ENCODE results near the gene KRT74.
A peak's percentile ranks its signal among the peaks of the same experiment; 100 is the strongest.
"Not testable (repeated sequence)": the region's sequence is repeated elsewhere in the genome, so short reads cannot be mapped to it uniquely, and the experiment has no call there.

The KRT74 gene

DNA sequence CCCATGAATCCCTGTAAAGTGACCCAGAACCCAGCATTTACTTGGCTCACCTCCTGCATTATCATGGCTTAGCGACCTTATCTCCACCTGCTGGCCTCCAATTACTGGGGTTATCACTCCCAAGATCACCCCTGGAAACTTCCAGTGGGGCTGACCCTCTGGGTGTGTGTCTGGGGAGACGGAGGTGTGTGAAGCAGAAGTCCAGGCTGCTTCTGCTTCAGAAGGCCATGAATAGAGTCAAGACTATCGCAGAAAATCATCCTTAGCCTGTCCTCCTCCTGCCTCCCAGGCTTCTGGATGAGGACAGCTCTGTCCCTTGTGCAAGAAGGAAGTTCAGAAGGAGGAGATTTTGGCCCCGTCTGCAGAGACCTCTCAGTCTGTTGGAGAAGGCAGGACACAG lies 28.0 kb upstream of the KRT74 start:
- no peak for DNase-seq

DNA sequence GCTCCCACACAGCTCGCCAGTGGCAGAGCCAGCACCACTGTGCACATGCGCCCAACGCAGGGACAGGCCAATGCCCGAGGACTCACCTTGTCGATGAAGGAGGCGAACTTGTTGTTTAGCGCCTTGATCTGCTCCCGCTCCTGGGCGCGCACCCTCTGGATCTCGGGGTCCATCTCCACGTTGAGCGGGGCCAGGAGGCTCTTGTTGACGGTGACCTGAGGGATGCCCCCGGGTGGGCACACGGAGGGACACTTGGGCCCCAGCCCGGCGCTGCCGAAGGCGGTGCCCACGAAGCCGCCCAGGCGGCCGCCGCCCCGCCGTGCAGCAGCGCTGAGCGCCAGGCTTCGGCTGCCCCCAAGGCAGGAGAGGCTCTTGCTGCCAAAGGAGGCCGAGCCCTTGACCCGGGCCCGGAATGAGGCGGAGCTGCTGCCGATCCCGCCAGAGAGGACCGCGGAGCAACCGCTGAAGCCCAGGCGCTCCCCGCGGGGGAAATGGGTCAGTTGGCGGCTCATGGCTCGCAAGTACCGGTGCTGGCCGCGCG lies 27.4 kb upstream of the KRT74 start, which contains the start of gene KRT72:
Gene KRT72 (minus strand): TSS at position 523 of the 541 bp plus-strand sequence. CDS start 11 bp downstream, at position 512.
- DNase-seq: peak; percentile 47

DNA sequence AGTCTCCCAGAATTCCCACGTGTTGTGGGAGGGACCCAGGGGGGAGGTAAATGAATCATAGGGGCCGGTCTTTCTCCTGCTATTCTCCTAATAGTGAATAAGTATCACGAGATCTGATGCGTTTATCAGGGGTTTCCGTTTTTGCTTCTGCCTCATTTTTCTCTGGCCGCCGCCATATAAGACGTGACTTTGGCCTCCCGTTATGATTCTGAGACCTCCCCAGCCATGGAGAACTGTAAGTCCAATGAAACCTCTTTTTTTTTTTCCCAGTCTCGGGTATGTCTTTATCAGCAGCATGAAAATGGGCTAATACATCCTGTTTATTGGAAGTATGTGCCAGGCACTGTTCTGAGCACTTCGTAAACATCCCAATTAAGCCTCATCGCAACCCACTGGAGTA lies 26.8 kb upstream of the KRT74 start:
- DNase-seq: no peak

DNA sequence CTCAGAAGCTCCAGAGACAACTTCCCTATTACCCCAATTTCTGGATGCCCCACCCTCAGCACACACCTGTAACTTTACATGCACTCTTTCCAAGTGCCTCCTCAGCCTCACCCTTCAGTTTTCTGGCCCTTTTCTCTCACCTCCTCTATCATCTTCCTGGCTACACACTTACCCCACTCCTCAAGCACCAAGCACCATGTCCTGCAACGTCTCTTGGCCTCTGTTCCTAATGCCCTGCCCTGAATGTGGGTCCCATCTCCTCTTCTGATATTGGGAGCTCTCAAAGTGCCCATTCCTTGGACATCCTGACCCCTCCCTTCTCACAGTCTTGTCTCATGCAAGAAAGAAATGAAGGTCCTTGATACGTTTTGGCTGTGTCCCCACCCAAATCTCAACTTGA lies 26.4 kb upstream of the KRT74 start:
- no peak for DNase-seq

DNA sequence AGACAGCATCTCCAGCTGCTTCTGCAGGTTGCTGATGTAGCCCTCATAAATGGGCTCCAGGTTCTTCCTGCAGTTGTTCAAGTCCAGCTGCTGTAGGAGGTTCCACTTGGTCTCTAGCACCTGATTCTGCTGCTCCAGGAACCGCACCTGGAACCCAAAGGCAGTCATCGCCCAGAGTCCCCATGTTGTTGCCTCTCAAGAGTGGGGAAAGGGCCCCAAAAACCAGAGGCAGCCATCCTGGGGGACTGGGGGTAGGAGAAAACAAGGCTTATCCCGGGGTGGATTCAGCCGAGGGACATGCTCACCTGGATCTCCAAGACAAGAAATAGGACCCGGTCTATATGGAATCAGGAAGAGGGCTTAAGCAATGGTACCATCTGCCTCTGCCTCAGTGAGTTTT lies 25.3 kb upstream of the KRT74 start:
- DNase-seq: no peak

DNA sequence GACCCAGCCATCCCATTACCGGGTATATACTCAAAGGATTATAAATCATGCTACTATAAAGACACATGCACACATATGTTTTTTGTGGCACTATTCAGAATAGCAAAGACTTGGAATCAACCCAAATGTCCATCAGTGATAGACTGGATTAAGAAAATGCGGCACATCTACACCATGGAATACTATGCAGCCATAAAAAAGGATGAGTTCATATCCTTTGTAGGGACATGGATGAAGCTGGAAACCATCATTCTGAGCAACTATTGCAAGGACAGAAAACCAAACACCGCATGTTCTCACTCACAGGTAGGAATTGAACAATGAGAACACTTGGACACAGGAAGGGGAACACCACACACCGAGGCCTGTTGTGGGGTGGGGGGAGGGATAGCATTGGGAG lies 20.6 kb upstream of the KRT74 start:
- DNase-seq: not testable (repeated sequence)

DNA sequence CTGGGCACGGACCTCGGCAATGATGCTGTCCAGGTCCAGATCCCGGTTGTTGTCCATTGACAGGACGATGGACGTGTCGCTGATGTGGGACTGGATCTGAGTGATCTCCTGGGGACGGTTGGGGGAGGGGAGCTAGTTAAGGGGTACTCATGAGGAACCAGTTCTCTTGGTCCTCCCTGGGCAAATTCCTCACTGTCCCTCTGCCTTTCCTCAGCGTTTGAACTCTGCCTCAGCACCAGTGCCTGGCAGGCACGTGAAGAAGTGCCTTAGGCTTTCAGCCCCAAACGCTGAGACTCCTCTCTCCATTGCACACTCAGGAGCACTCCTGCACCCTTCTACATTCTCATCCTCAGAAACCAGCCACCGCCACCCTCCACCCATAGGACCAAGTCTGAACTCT lies 17.9 kb upstream of the KRT74 start:
- no peak for DNase-seq

DNA sequence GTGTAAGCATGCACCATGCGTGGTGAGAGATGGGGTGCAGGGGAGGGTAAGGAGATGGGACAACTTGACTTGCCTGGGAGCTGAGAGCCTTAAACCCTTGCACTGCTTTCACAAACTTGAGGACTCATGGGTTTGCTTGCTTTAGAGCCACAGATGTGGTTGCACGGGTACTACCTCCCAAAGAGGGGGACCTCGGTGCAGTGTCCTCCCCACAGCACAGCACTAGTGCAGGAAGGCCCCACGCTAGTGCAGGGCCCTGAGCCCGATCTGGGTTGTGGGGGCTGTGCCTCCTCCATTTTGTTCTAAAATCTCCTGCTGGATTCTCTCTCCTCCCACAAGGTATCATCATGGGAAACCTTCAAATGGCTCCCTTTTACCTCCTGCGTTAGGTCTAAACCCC lies 16.4 kb upstream of the KRT74 start:
- DNase-seq: no peak

DNA sequence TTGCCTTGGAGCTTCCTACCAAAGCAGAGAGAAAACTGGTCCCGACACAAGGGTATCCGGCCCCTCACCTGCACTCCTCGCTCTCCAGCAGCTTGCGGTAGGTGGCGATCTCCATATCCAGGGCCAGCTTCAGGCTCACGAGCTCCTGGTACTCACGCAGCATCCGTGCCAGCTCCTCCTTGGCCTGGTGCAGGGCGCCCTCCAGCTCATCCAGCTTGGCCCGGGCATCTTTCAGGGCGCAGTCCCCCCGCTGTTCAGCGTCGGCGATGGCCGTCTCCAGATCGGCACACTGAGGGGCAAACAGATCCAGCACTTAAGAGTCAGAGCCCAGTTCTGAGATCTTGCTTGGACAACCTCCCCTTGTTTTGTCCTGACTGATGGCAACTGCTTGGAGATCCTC lies 13.9 kb upstream of the KRT74 start:
- no peak for DNase-seq

DNA sequence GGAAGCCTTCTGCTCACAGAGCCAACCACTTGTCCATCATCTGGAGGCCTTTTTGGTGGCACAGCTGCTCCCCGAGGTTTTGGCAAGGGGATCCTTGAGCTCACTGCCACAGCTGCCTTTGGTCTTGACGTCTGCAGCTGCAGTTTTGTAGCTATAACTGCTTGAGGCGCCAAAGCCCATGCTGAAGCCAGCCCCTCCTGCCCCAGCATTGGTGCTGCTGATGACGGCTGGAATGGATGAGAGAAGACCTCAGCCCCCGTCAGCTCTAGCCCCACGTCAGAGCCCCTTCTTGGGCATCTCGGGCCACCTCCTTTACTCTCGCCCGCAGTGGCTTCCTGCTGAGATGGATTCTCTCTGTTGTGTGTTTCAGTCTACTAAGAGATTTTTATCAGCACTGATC lies 12.3 kb upstream of the KRT74 start:
- DNase-seq: no peak

DNA sequence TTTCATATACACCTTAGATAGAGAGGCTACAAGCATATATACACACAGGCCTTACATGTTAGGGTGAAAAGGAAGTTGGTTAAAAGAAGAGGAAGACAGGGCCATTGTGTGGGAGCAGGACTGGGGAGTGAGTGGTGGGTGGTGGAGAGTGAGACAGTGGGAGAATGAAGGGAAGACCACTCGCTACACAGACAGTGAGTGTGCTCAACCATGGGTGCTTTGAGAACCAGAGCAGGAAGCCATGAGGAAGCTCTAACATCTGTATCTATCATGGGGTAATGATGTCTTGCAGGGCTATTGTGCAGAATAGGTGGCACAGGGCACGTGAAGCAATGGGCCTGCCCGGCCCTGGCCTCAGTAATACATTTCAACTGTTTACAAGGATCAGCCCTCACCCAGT lies 11.4 kb upstream of the KRT74 start:
- no peak for DNase-seq

DNA sequence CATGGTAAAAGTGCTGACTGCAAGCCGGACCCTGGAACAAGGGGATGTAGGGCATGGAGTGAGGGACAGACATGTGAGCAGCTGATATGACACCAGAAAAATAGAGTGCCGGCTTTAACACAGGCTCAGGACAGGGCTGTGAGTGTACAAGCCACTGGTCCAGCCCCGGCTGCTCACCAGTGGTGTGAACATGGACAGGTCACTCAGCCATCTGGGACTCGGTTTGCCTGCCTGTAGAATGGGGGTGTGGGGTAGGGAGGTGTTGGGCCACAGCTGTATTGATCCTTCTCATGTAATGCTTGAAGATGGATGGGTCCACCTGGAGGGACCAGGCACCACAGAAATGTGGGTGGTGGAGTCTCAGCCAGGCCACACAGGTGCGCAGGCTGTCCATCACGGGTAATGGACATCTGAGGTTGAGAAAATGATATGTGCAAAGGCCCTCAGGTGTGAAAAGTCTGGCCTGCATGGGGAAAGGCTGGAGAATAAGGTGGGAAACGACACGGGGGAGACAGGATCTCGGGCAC lies 10.6 kb upstream of the KRT74 start:
- no peak for DNase-seq

DNA sequence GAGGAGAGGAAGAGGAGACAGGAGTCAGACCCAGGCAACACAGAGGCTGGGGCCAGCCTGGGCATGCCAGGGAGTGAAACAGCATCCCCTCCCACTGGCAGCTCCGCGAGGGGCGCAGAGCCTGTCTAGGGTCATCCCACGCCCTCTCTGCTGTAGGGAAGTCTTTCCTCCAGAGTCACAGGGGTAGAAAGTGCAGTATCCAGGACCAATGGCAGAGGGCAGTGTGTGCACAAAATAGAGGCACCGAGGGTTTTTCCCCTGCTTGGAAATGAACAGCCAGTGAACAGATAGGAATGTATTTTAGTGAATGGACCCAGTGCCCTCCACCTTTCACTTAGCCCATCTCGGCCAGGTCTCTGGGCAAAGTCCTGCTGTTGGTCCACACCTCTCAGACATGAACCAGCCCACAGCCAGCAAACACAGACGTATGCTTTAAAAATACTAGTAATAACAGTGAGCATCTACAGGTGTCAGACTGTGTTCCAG lies 9.4 kb upstream of the KRT74 start:
- DNase-seq: peak; percentile 67

DNA sequence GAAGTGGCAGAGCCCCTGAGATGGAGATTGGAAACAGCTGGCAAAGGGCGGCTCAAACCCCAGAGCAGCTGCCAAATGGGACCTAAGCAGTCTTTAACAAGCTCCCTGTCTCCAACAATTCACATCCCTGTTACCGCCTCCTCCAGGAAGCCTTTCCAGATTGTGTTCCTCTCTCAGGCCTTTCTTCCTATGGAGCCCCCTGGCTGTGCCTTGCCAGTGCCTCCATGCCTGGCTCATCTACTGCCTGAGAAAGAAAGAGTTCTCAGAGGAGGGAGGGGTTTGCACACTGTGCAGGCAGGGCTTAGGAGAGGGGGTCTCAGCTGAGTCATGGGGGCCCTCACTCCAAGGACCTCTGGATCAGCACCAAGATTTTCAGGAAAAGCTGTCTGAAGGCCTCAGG lies 8.8 kb upstream of the KRT74 start:
- no peak for DNase-seq

DNA sequence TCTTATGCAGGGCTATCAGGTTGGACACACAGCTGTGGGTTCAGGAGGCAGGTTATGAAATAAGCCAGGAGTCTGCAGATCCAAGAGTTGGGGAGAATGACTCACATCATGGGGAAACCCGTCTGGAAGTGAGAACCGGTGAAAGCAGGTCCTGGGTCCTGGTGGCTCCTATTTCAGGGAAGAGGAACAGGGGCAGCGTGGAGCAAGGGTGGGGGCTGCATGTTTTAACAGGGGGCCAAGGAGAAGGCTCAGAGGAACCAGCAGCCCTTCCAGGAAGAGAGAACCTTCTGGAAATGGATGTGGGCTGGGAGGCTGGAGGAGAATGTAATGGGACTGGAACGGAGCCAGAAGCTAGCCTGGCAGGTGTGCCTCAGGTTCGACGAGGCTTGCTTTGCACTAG lies 7.8 kb upstream of the KRT74 start:
- DNase-seq: no peak

DNA sequence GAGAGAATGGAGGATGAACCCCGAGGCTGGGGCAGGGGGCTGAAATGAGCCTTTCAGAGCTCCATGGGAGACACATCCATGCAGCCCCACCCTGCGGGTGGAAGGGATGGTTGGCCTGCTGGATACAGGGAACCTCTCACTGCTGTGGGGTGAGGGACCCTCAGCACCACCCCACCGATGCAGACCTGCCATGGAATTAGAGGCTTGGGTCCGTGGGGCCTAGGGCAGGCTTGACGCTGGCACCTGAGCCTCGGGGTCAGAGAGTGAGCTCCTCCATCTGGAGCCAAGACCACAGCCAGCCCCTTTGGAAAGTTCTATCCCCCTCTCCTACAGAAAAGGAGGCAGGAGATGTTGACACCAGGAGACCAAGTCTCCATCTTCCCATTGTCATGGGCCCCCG lies 7.4 kb upstream of the KRT74 start:
- no peak for DNase-seq

DNA sequence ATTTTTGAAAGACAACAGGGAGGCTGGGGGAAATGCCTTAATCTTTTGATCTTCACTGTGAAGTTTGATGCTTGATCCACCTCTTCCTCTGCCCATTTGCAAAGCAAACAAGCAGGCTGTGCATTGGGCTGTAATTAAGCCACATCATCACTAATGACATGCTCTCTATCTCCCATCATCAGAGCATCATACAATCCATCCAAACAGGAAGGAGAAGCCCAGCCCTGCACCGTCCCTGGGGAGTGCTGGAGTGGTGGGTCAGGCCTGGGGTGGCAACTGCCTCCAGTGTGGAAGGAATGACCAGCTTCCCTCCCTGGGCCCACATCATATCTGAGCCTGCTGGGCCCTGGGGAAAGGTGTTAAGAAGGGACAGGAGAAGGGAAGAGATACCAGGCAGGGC lies 6.9 kb upstream of the KRT74 start:
- DNase-seq: no peak

DNA sequence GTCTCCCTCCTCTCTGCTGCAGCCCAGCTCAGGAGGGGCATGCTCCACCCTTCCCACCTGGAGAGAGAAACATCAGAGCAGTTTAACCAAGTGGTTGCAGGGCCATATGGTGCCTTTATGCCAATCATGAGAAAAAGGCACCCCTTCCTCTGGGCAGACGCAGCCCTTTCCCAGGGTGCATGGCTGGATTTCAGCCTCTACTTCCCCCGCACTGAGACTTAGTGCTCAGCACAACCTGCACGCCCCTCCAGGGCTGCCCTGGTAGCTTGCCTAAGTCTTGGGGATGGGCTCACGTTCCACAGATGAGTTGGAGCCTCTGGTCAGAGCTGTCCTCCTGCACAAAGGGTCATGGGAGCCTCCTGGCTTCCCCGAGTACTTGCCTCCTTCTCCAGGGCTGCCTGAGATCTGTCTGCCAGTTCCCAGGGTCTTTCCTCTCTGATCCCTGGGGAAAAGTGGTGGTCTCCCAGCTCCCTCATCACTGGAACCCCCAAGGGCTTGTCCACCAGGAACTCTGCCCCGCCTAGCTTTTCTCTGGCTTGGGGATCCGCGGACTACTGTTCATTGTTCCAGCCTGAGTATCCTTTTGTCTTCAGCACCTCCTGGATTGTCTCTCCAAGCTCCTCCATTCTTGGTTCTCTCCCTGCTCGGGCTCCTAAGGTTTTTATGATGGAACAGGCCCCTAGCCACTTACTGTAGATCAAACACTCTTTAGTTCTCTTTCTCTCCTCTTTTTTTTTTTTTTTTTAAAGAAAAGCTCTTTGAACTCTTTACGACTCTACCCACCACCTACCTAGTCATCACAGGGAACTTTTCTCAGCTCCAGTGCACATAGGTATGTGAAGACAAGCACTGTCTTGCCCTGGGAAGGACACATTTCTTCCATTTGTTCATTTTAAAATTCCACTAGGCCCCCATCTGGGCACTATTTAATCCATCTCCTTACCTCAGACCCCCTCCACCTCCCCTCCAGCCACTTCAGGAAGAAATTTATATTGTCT lies 6.1 kb upstream of the KRT74 start:
- DNase-seq: no peak

DNA sequence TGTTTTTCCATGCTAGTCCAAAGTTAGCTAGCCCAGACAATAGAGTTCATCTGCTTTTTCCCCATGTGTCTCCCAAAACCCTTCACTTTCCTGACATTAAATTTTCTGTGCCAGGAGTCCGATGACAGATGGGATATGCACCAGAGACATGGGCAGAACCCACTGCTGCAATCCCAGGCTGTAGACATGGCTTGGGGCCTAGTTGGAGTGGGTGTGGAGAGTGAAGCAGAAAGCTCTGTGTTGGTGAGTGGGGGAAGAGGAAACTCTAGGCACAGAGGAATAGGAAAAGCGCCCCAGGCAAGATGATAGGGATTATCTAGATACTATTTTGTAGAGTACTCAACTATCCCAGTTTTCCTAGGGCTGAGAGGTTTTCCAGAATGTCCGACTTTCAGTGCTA lies 4.8 kb upstream of the KRT74 start:
- DNase-seq: no peak

DNA sequence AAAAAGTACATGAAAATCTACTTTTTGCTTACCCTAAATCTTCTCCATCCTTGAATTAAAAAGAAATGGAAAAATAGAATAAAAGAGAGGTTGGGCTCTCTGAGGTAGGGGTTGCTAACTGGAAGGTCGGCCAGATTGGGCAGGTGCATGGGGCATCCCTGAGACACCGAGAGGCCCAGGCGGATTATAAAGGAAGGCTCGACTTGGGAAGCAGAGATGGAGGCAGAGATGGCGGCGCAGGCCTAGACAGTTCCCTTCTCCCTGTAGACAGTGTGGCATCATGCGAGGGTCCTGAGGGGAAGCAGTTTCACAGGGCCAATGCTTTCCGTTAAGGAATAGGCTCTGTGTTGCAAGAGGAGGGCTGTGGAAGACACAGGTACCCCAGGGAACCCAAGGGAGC lies 3.7 kb upstream of the KRT74 start:
- DNase-seq: no peak

DNA sequence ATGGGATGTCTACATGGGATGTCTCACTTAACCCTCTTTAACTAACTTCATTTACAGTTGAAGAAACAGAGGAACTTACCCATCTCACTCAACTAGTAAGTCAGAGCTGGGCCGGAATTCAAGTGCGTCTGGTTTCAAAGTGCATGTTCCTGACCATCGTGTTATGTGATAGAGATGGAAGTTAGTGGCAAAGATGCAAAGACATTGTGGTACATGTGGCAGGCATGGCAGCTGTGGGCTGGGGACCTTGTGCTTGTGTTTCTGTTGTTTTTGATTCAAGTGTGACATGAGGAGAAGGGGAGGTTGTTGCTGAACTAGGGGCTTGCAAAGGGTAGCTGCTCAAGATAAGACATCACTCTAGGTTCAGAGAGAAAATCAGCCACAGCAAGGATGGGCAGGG lies 2.3 kb upstream of the KRT74 start:
- no peak for DNase-seq

DNA sequence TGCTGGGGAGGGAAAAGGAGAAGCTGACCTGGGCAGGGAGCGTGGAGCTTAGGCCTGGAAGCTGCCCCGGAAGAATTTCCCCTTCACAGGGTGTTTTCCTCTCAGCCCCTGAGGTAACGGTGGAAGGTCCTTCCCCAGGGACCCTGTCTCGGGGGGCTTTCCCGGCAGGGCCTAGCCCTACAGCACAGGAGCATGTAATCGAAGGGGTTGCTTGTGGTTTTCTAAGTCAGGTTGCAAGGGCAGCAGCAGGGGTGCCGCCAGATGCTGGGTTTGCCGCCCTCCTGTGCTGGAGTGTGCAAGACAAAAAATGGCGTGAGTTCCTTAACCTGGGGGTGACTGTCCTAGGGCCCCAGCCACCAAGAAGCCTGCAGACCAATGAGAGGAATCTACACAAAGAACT lies 1.6 kb upstream of the KRT74 start:
- no peak for DNase-seq

DNA sequence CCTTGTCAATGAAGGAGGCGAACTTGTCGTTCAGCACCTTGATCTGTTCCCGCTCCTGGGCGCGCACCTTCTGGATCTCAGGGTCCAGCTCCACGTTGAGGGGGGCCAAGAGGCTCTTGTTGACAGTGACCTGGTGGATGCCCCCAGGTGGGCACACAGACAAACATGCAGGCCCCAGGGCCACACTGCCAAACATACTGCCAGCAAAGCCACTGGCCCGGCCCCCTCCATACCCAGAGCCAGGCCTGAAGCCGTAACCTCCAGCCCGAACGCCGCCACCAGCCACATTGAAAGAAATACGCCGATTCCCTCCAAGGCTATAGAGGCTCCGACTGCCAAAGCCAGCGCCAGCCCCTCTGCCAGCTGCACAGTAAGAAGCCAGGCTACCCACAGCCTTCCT lies 337 bp downstream of the KRT74 start:
- DNase-seq: no peak

DNA sequence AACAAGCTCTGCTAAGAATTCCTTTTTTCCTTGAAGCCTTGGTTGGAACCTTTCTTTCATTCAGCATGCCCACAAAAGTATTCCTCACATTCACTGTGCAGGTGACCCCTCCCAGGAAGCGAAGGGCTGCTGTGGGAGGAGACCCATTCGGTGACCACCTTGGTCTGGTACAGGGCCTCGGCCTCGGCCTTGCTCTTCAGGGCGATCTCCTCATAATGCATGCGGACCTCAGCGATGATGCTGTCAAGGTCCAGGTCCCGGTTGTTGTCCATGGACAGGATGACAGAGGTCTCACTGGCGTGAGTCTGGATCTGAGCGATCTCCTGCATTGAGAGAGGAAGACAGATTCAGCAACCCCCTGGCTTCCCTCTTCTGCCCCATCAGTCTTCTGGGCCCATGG lies 3.1 kb downstream of the KRT74 start:
- no peak for DNase-seq

Measured in retina (tissue), 1 donor.